A673 (cell line): ENCODE results near the gene KIF17.

Experiments
- EZH2 ChIP-seq: fragments of 200-600 bp; sonication (generic); IDR thresholded peaks from 2 replicates; pipeline ENCODE4 v1.6.1; 2017; ENCODE audit warnings: borderline replicate concordance, low read depth, mild to moderate bottlenecking, mixed read lengths, antibody characterized with exemption, low read length; ENCODE audit not compliant: poor library complexity, severe bottlenecking
- TF ChIP-seq, protein P1 (sequence below): fragments of 300-800, 200-600 bp; sonication (generic); conservative IDR thresholded peaks from 2 replicates; pipeline ENCODE4 v1.5.1; 2017; ENCODE audit warnings: low read depth, mild to moderate bottlenecking, antibody characterized with exemption, low read length, moderate library complexity, mixed read lengths

DNA sequence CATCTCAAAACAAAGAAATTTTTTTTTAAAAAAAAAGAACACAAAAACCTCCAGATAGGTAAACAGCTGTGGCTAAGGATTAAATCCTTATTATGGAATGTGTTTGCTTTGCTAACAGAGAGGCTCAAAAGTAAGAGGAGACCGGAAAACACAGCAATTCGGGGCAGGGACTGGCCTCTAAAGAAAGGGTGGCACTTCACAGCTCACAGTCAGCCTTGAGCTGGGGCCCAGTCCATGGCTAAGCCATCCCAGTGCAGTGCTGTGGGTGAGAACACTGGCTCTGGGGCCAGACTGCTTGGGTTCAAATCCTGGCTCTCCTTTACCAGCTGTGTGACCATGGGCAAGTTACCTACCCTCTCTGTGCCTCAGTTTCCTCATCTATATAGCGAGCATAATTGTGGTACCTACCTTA lies 28.2 kb downstream of the KIF17 start:
- TF ChIP-seq, protein P1, sequence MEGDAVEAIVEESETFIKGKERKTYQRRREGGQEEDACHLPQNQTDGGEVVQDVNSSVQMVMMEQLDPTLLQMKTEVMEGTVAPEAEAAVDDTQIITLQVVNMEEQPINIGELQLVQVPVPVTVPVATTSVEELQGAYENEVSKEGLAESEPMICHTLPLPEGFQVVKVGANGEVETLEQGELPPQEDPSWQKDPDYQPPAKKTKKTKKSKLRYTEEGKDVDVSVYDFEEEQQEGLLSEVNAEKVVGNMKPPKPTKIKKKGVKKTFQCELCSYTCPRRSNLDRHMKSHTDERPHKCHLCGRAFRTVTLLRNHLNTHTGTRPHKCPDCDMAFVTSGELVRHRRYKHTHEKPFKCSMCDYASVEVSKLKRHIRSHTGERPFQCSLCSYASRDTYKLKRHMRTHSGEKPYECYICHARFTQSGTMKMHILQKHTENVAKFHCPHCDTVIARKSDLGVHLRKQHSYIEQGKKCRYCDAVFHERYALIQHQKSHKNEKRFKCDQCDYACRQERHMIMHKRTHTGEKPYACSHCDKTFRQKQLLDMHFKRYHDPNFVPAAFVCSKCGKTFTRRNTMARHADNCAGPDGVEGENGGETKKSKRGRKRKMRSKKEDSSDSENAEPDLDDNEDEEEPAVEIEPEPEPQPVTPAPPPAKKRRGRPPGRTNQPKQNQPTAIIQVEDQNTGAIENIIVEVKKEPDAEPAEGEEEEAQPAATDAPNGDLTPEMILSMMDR: no peak
- no peak for TF ChIP-seq EZH2
